HepG2 (cell line): ENCODE results near the gene TSR1. TPM values are rescaled to one million over a fixed set of nuclear protein-coding genes. Genes with fewer than 3 reads are reported as not detected.

Experiments used
- ATAC-seq: fragments of 200-7000 bp; cut with Tn5 transposase; 3 replicates; pipeline ENCODE4 v1.9.1; 2020; ENCODE audit warnings: mild to moderate bottlenecking, moderate library complexity
- BruUV-seq: library from RNA; stranded (reverse); fragments of 400-500 nt; replicated peaks from 2 replicates; lab custom pipeline; 2021; lab: Mats Ljungman, UMichigan
- CTCF ChIA-PET: fragments of 300-600 bp; formaldehyde crosslinking; extraction: SDS; loops from one replicate; lab custom pipeline; 2021; ENCODE audit warnings: low total read pairs, inconsistent platforms, low intra/inter-chr PET ratio; lab: Yijun Ruan, JAX
- POLR2A ChIA-PET: fragments of 350-600 bp; sonication (Branson Sonifier 250); formaldehyde crosslinking; loops from one replicate; lab custom pipeline; 2020; ENCODE audit warnings: antibody characterized with exemption, inconsistent platforms; lab: Yijun Ruan, JAX
- DNase-seq: peaks from one replicate; pipeline ENCODE4 v3.0.0-alpha.2; 2015; ENCODE audit warnings: low spot score
- FAIRE-seq: peaks from 3 replicates; lab custom pipeline; 2011; peaks lifted over from hg19 to GRCh38; lab: Jason Lieb, UNC
- H2AFZ ChIP-seq: one replicate; pipeline ENCODE4 v1.6.1; 2011; ENCODE audit warnings: low read length, inconsistent platforms
- H3K27ac ChIP-seq: fragments of 300-600 bp; 3 replicates; pipeline ENCODE4 v1.8.0; 2011; ENCODE audit warnings: mixed run types, mild to moderate bottlenecking, mixed read lengths, low read length, inconsistent platforms; ENCODE audit not compliant: insufficient read depth; ENCODE audit errors: extremely low read length
- H3K27me3 ChIP-seq, 2 experiments: fragments of 200-600 bp in 1 of 2; 2 replicates in 1 of 2; 3 replicates in 1 of 2; pipeline versions ENCODE4 v1.6.0 to v1.8.0; 2011; ENCODE audit warnings: low read length in 2 of 2, mild to moderate bottlenecking in 2 of 2, moderate library complexity in 2 of 2, inconsistent platforms in 1 of 2; ENCODE audit not compliant: insufficient read depth in 2 of 2, control insufficient read depth in 1 of 2
- H3K36me3 ChIP-seq, 2 experiments: fragments of 200-600 bp in 1 of 2; replicated peaks in 1 of 2; 2 replicates in 1 of 2; 3 replicates in 1 of 2; pipeline versions ENCODE4 v1.5.1 to v1.8.0; 2011; ENCODE audit warnings: low read length in 2 of 2, inconsistent platforms in 1 of 2; ENCODE audit not compliant: insufficient read depth in 2 of 2, control insufficient read depth in 1 of 2
- H3K4me1 ChIP-seq: 2 replicates; pipeline ENCODE4 v1.5.1; 2012; ENCODE audit warnings: low read length, inconsistent platforms; ENCODE audit not compliant: insufficient read depth
- H3K4me2 ChIP-seq: 2 replicates; pipeline ENCODE4 v1.6.0; 2011; ENCODE audit warnings: low read depth, low read length, inconsistent platforms
- H3K4me3 ChIP-seq, 3 experiments: fragments of 200-600 bp in 1 of 3; sonication (generic), shearing (Covaris generic) in 1 of 3; replicated peaks in 1 of 3; 2 replicates each; pipeline ENCODE4 v1.5.1; 2011 to 2016; ENCODE audit warnings: low read length in 3 of 3, inconsistent platforms in 2 of 3, low read depth in 2 of 3, mild to moderate bottlenecking in 2 of 3, control low read depth in 1 of 3, mixed read lengths in 1 of 3; ENCODE audit not compliant: insufficient read depth in 1 of 3
- H3K79me2 ChIP-seq: one replicate; pipeline ENCODE4 v1.6.1; 2011; ENCODE audit warnings: low read length, inconsistent platforms; ENCODE audit not compliant: insufficient read depth
- H3K9ac ChIP-seq: 2 replicates; pipeline ENCODE4 v1.6.0; 2011; ENCODE audit warnings: mild to moderate bottlenecking, low read depth, low read length, inconsistent platforms; ENCODE audit not compliant: insufficient read depth
- H3K9me3 ChIP-seq: 2 replicates; pipeline ENCODE4 v1.5.1; 2012; ENCODE audit warnings: mild to moderate bottlenecking, low read length
- H4K20me1 ChIP-seq: 2 replicates; pipeline ENCODE4 v1.6.0; 2011; ENCODE audit warnings: inconsistent platforms, mild to moderate bottlenecking, low read length, moderate library complexity; ENCODE audit not compliant: insufficient read depth
- AKAP8 ChIP-seq: sonication (generic); formaldehyde crosslinking; IDR thresholded peaks from 2 replicates; pipeline ENCODE4 v1.5.1; 2020; ENCODE audit warnings: mild to moderate bottlenecking, missing genetic modification reagents
- ATF2 ChIP-seq: sonication (generic); formaldehyde crosslinking; IDR thresholded peaks from 2 replicates; pipeline ENCODE4 v1.4.0; 2020; ENCODE audit warnings: missing genetic modification reagents
- CENPT ChIP-seq: sonication (generic); formaldehyde crosslinking; IDR thresholded peaks from 2 replicates; pipeline ENCODE4 v1.8.0; 2022; ENCODE audit warnings: low read depth, mild to moderate bottlenecking, moderate library complexity, missing genetic modification reagents
- CHD4 ChIP-seq: fragments of 200-600 bp; sonication (generic); IDR thresholded peaks from 2 replicates; pipeline ENCODE4 v1.7.0; 2017; ENCODE audit warnings: mild to moderate bottlenecking, low read length, borderline replicate concordance
- ERF ChIP-seq: IDR thresholded peaks from 2 replicates; pipeline ENCODE4 v1.6.1; 2018; ENCODE audit warnings: missing biosample characterization, missing genetic modification reagents
- FLYWCH1 ChIP-seq: sonication (generic); formaldehyde crosslinking; IDR thresholded peaks from 2 replicates; pipeline ENCODE4 v1.8.1; 2023; ENCODE audit warnings: mild to moderate bottlenecking, missing genetic modification reagents
- HMG20A ChIP-seq: IDR thresholded peaks from 2 replicates; pipeline ENCODE4 v1.6.1; 2016; ENCODE audit warnings: borderline replicate concordance
- HNRNPLL ChIP-seq: fragments of 200-400 bp; formaldehyde crosslinking; IDR thresholded peaks from 2 replicates; pipeline ENCODE4 v1.6.1; 2017; ENCODE audit warnings: mild to moderate bottlenecking, low read depth, low read length; ENCODE audit not compliant: poor library complexity, severe bottlenecking
- MED13 ChIP-seq: sonication (generic); formaldehyde crosslinking; IDR thresholded peaks from 2 replicates; pipeline ENCODE4 v1.5.0; 2020; ENCODE audit warnings: missing genetic modification reagents
- TRIM24 ChIP-seq: sonication (generic); formaldehyde crosslinking; IDR thresholded peaks from 2 replicates; pipeline ENCODE4 v1.8.0; 2022; ENCODE audit warnings: mild to moderate bottlenecking, missing genetic modification reagents
- U2AF1 ChIP-seq: fragments of 200-400 bp; formaldehyde crosslinking; optimal IDR thresholded peaks from 2 replicates; pipeline ENCODE3; 2017; ENCODE audit warnings: mild to moderate bottlenecking, low read depth, low read length
- ZNF101 ChIP-seq: sonication (generic); formaldehyde crosslinking; IDR thresholded peaks from 2 replicates; pipeline ENCODE4 v1.4.0; 2020; ENCODE audit warnings: mild to moderate bottlenecking, low read depth, missing genetic modification reagents, borderline replicate concordance
- ZNF124 ChIP-seq: sonication (generic); formaldehyde crosslinking; IDR thresholded peaks from 2 replicates; pipeline ENCODE4 v1.4.0; 2020; ENCODE audit warnings: missing genetic modification reagents
- ZNF253 ChIP-seq: sonication (generic); formaldehyde crosslinking; IDR thresholded peaks from 2 replicates; pipeline ENCODE4 v1.8.0; 2022; ENCODE audit warnings: mild to moderate bottlenecking, missing genetic modification reagents, borderline replicate concordance
- ZNF33A ChIP-seq: sonication (generic); formaldehyde crosslinking; IDR thresholded peaks from 2 replicates; pipeline ENCODE4 v1.5.1; 2020; ENCODE audit warnings: missing genetic modification reagents, mild to moderate bottlenecking, moderate library complexity, borderline replicate concordance
- ZNF552 ChIP-seq: sonication (generic); formaldehyde crosslinking; IDR thresholded peaks from 2 replicates; pipeline ENCODE4 v1.9.0; 2022; ENCODE audit warnings: missing genetic modification reagents, mild to moderate bottlenecking, borderline replicate concordance
- ZNF691 ChIP-seq: sonication (generic); formaldehyde crosslinking; IDR thresholded peaks from 2 replicates; pipeline ENCODE4 v1.4.0; 2020; ENCODE audit warnings: missing genetic modification reagents, low read depth, mild to moderate bottlenecking, borderline replicate concordance
- ZNF83 ChIP-seq: sonication (generic); formaldehyde crosslinking; IDR thresholded peaks from 2 replicates; pipeline ENCODE4 v1.4.0; 2020; ENCODE audit warnings: missing genetic modification reagents, mild to moderate bottlenecking, borderline replicate concordance
- ZNF850 ChIP-seq: sonication (generic); formaldehyde crosslinking; conservative IDR thresholded peaks from 2 replicates; pipeline ENCODE4 v1.9.0; 2021; ENCODE audit warnings: mild to moderate bottlenecking, missing genetic modification reagents
- WGBS: methylation state at CpG from one replicate; pipeline ENCODE4 v1.1.6; 2017; ENCODE audit warnings: low lambda C conversion rate; 5-methylcytosine and 5-hydroxymethylcytosine counted together
- in situ Hi-C: cut with HindIII; loops from 2 replicates; pipeline ENCODE4 v1.10.0; 2017; ENCODE audit warnings: low pct_unique_long_range_greater_than_20kb; ENCODE audit not compliant: extremely low pct_ligation_motif_present
- intact Hi-C: fragments of 100-400 bp; cut with micrococcal nuclease; formaldehyde crosslinking; loops from one replicate; pipeline ENCODE4 v1.10.0; 2022; ENCODE audit not compliant: unreplicated experiment
- polyA plus RNA-seq, 8 experiments: library from polyadenylated mRNA; depleted of rRNA in 3 of 8; stranded (reverse) in 7 of 8; unstranded in 1 of 8; fragments of >200 nt; fragmentation: Illumina TruSeq in 4 of 8; extraction: Trizol in 4 of 8; gene quantifications; 2 replicates each; pipeline versions ENCODE4 v1.2.1 to v1.2.3, GENCODE V29; 2011 to 2016; ENCODE audit warnings: low read depth in 4 of 8, missing spikeins in 1 of 8, mixed read lengths in 1 of 8; ENCODE audit not compliant: insufficient read depth in 1 of 8
- total RNA-seq, 5 experiments: library from RNA; depleted of rRNA; stranded (reverse); fragments of >200 nt; fragmentation: Illumina TruSeq; extraction: Trizol; gene quantifications; 2 replicates each; pipeline ENCODE4 v1.2.3, GENCODE V29; 2016; ENCODE audit warnings: low read depth in 1 of 5

Gene TSR1
- total and polyA plus RNA-seq, 2 of the 13 experiments (the other 11 are each of a cell fraction or from before 2014, with no cell fraction given): 7.1 to 65.8 TPM

GRCh38 chr17:2362416-2362815 lies 26.2 kb upstream of the TSR1 start:
- Histone ChIP-seq H3K4me2 (no peak overlapping the region), H3K9ac (no peak overlapping the region), H3K4me1 (no peaks in the 10 kb centered on the region), H3K79me2 (no peaks in the 10 kb centered on the region), H3K9me3 (no peaks in the 10 kb centered on the region), H4K20me1 (no peaks in the 10 kb centered on the region), H3K36me3 (peaks cover 16 to 30% of the 10 kb centered on the region in 2 experiments; a peak in 3 of 5 replicates), H3K27me3 (no peaks in the 10 kb centered on the region), H3K27ac (no peak overlapping the region), H2AFZ (no peak overlapping the region), H3K4me3 (no peak overlapping the region)
- ChIA-PET POLR2A (no interaction called here), CTCF (no interaction called here)
- 98% methylated on average over 17 of the region's 19 CpGs for WGBS
- TF ChIP-seq ZNF83 (CRISPR knock-in tag) (no peak), MED13 (no peak), FLYWCH1 (no peak), ZNF124 (CRISPR knock-in tag) (no peak), ZNF552 (CRISPR knock-in tag) (no peak), TRIM24 (no peak), CENPT (CRISPR knock-in tag) (no peak), ZNF850 (CRISPR knock-in tag) (no peak), ZNF691 (CRISPR knock-in tag) (no peak), ATF2 (CRISPR knock-in tag) (no peak), AKAP8 (CRISPR knock-in tag) (no peak), ZNF253 (CRISPR knock-in tag) (no peak), CHD4 (no peak), HMG20A (CRISPR knock-in tag) (no peak), U2AF1 (no peak), ZNF33A (CRISPR knock-in tag) (no peak), HNRNPLL (no peak), ERF (CRISPR knock-in tag) (no peak), ZNF101 (CRISPR knock-in tag) (no peak)
- FAIRE-seq: no peak
- BruUV-seq: no TSS peak
- no peak for ATAC-seq
- intact Hi-C loops: no loop called here
- in situ Hi-C loops: no loop called here
- DNase-seq: no peak
